Glutamatergic neuron (in vitro differentiated cells): ENCODE data around the gene EML6. TPM values are rescaled to one million over a fixed set of nuclear protein-coding genes. Genes with fewer than 3 reads are reported as not detected.

Source experiments
- DNase-seq: peaks from one replicate; pipeline ENCODE4 v3.0.0; 2022
- H3K27ac Mint-ChIP-seq: one replicate; pipeline ENCODE4 v1.8.0; 2020; ENCODE audit warnings: mild to moderate bottlenecking, mixed read lengths, inconsistent platforms; ENCODE audit not compliant: unreplicated experiment
- H3K27me3 Mint-ChIP-seq: one replicate; pipeline ENCODE4 v1.8.0; 2020; ENCODE audit warnings: mild to moderate bottlenecking, moderate library complexity, mixed read lengths, inconsistent platforms; ENCODE audit not compliant: unreplicated experiment
- H3K36me3 Mint-ChIP-seq: one replicate; pipeline ENCODE4 v1.8.0; 2020; ENCODE audit warnings: mild to moderate bottlenecking, mixed read lengths, inconsistent platforms; ENCODE audit not compliant: unreplicated experiment
- H3K4me1 Mint-ChIP-seq: one replicate; pipeline ENCODE4 v1.8.0; 2020; ENCODE audit warnings: mild to moderate bottlenecking, low read depth, mixed read lengths, inconsistent platforms; ENCODE audit not compliant: unreplicated experiment
- H3K4me3 Mint-ChIP-seq: one replicate; pipeline ENCODE4 v1.8.0; 2020; ENCODE audit warnings: mild to moderate bottlenecking, mixed read lengths, inconsistent platforms; ENCODE audit not compliant: unreplicated experiment
- H3K9me3 Mint-ChIP-seq: one replicate; pipeline ENCODE4 v1.8.0; 2020; ENCODE audit warnings: mild to moderate bottlenecking, moderate library complexity, mixed read lengths, inconsistent platforms; ENCODE audit not compliant: unreplicated experiment
- total RNA-seq: library from RNA; stranded (reverse); fragmentation: NEBNext Ultra II Directional; extraction: Animal tissue kit (Norgen Biotek cat#: 25700); gene quantifications from one replicate; pipeline ENCODE4 v1.2.1, GENCODE V29; 2021; ENCODE audit not compliant: unreplicated experiment
- TF ChIP-seq, protein P1 (sequence below): fragments of 200-600 bp; sonication (generic); IDR thresholded peaks from one replicate; pipeline ENCODE4 v1.5.0; 2021; ENCODE audit not compliant: partially characterized antibody, unreplicated experiment

EML6 gene
- total RNA-seq, 1 donor from 2014 or later: 0.91 TPM

DNA sequence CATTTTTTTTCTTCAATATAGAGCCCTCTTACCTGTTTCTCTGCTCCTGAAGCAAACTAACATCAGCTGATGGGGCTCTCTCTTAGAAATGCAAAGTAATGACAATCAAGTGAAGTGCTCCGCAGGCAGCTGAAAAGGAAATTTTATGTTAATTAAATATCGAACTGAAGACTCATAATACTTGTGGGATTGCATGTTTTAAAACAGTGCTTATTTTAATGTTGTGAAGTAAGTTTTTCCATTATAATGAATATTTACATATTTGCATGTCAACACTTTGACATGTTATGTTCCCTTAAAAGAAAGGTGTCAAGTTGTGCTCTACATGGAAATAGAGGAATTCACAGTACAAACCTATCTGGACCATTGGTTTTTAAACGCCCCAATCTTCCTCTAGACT, 97.1 kb downstream of the EML6 start:
- TF ChIP-seq, protein P1, sequence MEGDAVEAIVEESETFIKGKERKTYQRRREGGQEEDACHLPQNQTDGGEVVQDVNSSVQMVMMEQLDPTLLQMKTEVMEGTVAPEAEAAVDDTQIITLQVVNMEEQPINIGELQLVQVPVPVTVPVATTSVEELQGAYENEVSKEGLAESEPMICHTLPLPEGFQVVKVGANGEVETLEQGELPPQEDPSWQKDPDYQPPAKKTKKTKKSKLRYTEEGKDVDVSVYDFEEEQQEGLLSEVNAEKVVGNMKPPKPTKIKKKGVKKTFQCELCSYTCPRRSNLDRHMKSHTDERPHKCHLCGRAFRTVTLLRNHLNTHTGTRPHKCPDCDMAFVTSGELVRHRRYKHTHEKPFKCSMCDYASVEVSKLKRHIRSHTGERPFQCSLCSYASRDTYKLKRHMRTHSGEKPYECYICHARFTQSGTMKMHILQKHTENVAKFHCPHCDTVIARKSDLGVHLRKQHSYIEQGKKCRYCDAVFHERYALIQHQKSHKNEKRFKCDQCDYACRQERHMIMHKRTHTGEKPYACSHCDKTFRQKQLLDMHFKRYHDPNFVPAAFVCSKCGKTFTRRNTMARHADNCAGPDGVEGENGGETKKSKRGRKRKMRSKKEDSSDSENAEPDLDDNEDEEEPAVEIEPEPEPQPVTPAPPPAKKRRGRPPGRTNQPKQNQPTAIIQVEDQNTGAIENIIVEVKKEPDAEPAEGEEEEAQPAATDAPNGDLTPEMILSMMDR: no peak

DNA sequence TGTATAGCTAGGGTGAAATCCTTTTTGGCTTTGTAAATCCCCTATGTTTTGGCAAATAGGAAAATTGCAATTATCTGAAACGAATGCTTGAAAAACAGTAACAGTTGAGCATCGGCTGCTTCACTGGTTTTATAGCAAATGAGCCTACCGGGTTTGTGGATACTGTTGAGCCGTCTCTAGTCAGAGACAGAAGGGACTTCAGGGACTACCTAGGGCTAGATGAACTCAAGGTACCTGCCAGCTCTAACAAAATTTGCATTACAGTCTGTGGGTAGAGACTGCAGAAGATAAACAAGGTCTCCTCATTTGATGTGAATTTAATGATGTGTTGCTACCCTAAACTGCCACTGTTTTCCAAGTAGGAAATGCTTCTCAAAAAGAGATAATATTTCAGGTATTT, 101.1 kb downstream of the EML6 start:
- Mint-ChIP-seq H3K27me3 (no peaks in the 10 kb centered on the region), H3K9me3 (no peaks in the 10 kb centered on the region), H3K27ac (no peak overlapping the region), H3K4me3 (no peak overlapping the region), H3K36me3 (no peaks in the 10 kb centered on the region), H3K4me1 (no peaks in the 10 kb centered on the region)
- TF ChIP-seq, protein P1: no peak
- DNase-seq: no peak

More for the DNA sequence above, 97.1 kb downstream of the EML6 start:
- Mint-ChIP-seq H3K27me3 (no peaks in the 10 kb centered on the region), H3K27ac (no peak overlapping the region), H3K36me3 (no peaks in the 10 kb centered on the region), H3K4me3 (no peak overlapping the region), H3K9me3 (no peaks in the 10 kb centered on the region), H3K4me1 (no peaks in the 10 kb centered on the region)
- no peak for DNase-seq

DNA sequence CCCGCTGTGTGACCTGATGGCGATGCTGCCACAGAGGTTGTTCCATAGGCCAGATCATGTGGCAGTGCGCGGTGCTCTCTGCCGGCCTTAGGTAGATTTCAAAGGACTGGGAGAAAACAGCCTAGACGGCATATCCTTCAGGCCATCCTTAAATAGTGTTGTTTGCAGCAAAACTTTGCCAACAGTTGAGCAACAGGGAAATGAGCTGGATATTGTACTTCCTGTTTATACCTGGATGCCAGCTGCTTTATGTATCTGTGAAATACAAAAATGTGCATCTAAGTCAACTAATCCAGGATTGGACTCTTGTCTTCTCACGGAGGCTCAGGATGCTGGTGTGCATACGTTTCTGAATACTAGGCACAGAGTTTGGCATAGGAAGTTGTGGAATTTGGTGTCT, 107.1 kb downstream of the EML6 start:
- Mint-ChIP-seq H3K4me1 (no peaks in the 10 kb centered on the region), H3K27me3 (no peaks in the 10 kb centered on the region)

DNA sequence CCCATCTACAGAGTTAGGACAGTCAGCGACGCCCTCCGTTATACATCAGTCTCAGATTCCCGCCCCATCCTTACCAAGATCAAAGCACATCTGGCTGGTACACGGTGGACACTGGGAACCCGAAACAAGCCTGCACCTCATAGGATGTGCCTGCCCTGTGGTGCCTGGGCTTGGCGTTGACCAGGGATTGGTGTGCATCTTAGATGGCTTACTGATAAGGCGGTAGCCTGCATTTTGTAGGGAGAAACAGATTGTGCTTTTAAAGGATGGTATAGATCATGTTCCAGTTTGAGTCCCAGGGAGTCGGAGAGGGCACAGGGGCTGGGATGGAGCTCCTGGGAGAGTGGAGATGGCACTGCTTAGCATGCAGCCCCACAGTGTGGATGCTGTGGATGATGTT, 108.0 kb downstream of the EML6 start:
- TF ChIP-seq, protein P1: no peak
- Mint-ChIP-seq H3K4me3 (no peak overlapping the region), H3K4me1 (no peaks in the 10 kb centered on the region), H3K36me3 (no peaks in the 10 kb centered on the region), H3K9me3 (no peaks in the 10 kb centered on the region), H3K27me3 (no peaks in the 10 kb centered on the region), H3K27ac (no peak overlapping the region)
- DNase-seq: no peak

More for the DNA sequence above, 107.1 kb downstream of the EML6 start:
- Mint-ChIP-seq H3K27ac (no peak overlapping the region), H3K4me3 (no peak overlapping the region), H3K36me3 (no peaks in the 10 kb centered on the region), H3K9me3 (no peaks in the 10 kb centered on the region)
- TF ChIP-seq, protein P1: no peak
- no peak for DNase-seq

DNA sequence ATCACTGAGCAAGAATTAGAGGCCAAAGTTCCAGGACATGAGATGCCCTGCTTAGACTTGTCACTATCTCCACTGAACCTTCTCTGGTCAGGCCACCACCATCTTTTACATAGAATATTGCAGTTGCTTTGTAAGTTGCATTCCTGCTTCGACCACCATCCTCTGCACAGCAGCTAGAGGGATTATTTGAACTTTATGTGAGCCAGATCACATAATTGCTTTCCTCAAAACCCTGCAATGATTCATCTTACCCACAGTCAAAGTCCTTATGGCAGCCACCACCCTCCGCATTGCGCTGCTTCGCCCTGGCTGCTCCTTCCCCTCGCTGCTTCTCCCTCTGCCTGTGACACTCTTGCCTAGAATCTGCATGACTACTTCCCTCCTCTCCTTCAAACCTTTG, 111.3 kb downstream of the EML6 start:
- TF ChIP-seq, protein P1: no peak
- Mint-ChIP-seq H3K36me3 (no peaks in the 10 kb centered on the region), H3K27ac (no peak overlapping the region), H3K9me3 (no peaks in the 10 kb centered on the region), H3K27me3 (no peaks in the 10 kb centered on the region), H3K4me1 (no peaks in the 10 kb centered on the region), H3K4me3 (no peak overlapping the region)
- no peak for DNase-seq
